ENCODE results near the gene PLCG2. TPM values are rescaled to one million over a fixed set of nuclear protein-coding genes. Genes with fewer than 3 reads are reported as not detected.
"Not testable (repeated sequence)": the region's sequence is repeated elsewhere in the genome, so short reads cannot be mapped to it uniquely, and the experiment has no call there.

PLCG2 gene
- total and polyA plus RNA-seq, 12 donors: 2.4 to 18.2 (median 6.2) TPM

- H3K4me3 ChIP-seq: no peak overlapping the region
- TF ChIP-seq, protein P1, sequence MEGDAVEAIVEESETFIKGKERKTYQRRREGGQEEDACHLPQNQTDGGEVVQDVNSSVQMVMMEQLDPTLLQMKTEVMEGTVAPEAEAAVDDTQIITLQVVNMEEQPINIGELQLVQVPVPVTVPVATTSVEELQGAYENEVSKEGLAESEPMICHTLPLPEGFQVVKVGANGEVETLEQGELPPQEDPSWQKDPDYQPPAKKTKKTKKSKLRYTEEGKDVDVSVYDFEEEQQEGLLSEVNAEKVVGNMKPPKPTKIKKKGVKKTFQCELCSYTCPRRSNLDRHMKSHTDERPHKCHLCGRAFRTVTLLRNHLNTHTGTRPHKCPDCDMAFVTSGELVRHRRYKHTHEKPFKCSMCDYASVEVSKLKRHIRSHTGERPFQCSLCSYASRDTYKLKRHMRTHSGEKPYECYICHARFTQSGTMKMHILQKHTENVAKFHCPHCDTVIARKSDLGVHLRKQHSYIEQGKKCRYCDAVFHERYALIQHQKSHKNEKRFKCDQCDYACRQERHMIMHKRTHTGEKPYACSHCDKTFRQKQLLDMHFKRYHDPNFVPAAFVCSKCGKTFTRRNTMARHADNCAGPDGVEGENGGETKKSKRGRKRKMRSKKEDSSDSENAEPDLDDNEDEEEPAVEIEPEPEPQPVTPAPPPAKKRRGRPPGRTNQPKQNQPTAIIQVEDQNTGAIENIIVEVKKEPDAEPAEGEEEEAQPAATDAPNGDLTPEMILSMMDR (IDR thresholded peaks at IDR 0.05): no peak
- no peaks in the 10 kb centered on the region for H3K27me3 ChIP-seq
- H3K36me3 ChIP-seq: peaks cover 0 to 81% (median 0%) of the 10 kb centered on the region in 9 donors
- intact Hi-C loops (cut with DNase I): loop anchor here in 1 of 10 donors (10.0 kb wide), 1 partner anchor 305 kb away; no protein-coding TSS in a partner anchor
- H3K9me3 ChIP-seq: no peaks in the 10 kb centered on the region
- H3K27ac ChIP-seq: no peak overlapping the region
- DNase-seq: no peak
- H3K4me1 ChIP-seq: no peaks in the 10 kb centered on the region
- ATAC-seq: no peak
Observed at GRCh38 chr16:81929841-81930240, 150.8 kb downstream of the PLCG2 start.

GRCh38 chr16:81931927-81932326 lies 152.8 kb downstream of the PLCG2 start:
- no peak for ATAC-seq
- DNase-seq: no peak
- no peaks in the 10 kb centered on the region for H3K4me1 ChIP-seq
- intact Hi-C loops (cut with DNase I): loop anchor here in 1 of 10 donors (10.0 kb wide), 1 partner anchor 303 kb away; no protein-coding TSS in a partner anchor
- H3K27ac ChIP-seq: no peak overlapping the region
- no peaks in the 10 kb centered on the region for H3K9me3 ChIP-seq
- H3K27me3 ChIP-seq: no peaks in the 10 kb centered on the region
- no peak overlapping the region for H3K4me3 ChIP-seq
- H3K36me3 ChIP-seq: peaks cover 0 to 93% (median 0%) of the 10 kb centered on the region in 9 donors
- TF ChIP-seq, protein P1 (IDR thresholded peaks at IDR 0.05): no peak
- 88 to 96% methylated on average over 5 of the region's 5 CpGs for WGBS, 2 donors

DNA sequence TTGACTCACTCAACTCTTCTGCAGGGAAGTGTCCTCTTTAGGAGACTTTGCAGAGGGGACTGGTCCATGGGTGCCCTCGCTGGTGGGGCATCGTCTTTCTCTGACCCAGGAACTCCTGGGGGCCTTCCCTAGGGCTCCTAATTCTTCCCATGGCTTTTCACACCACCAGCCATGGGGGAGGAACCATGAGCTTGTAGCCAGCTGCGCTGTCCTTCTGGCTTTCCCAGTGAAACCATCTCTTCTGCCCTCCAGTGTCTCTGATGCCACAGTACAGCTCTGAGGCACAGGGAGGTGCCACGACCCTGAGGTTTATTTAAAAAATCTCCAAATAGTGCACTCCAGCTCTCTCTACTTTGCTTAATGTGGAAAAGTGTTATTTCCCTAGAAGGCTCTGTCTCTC lies 153.6 kb downstream of the PLCG2 start:
- ATAC-seq (no peak), DNase-seq (no peak)
- no peaks in the 10 kb centered on the region for H3K9me3 ChIP-seq
- intact Hi-C loops (cut with DNase I): loop anchor here in 1 of 10 donors (10.0 kb wide), 1 partner anchor 302 kb away; no protein-coding TSS in a partner anchor
- WGBS, 2 donors: 85 to 88% methylated on average over 4 of the region's 4 CpGs
- H3K36me3 ChIP-seq: peaks cover 0 to 93% (median 0%) of the 10 kb centered on the region in 9 donors
- no peaks in the 10 kb centered on the region for H3K27me3 ChIP-seq
- no peak overlapping the region for H3K27ac ChIP-seq
- no peaks in the 10 kb centered on the region for H3K4me1 ChIP-seq
- TF ChIP-seq, protein P1 (IDR thresholded peaks at IDR 0.05): no peak
- no peak overlapping the region for H3K4me3 ChIP-seq

- H3K27ac ChIP-seq: no peak overlapping the region
- peaks cover 0 to 4% (median 0%) of the 10 kb centered on the region in 9 donors for H3K4me1 ChIP-seq
- no peaks in the 10 kb centered on the region for H3K27me3 ChIP-seq
- no peak for DNase-seq
- intact Hi-C loops (cut with DNase I): loop anchor here in 1 of 10 donors (10.0 kb wide), 1 partner anchor 301 kb away; no protein-coding TSS in a partner anchor
- ATAC-seq: no peak
- TF ChIP-seq, protein P1 (IDR thresholded peaks at IDR 0.05): no peak
- H3K9me3 ChIP-seq: no peaks in the 10 kb centered on the region
- no peak overlapping the region for H3K4me3 ChIP-seq
- peaks cover 0 to 93% (median 0%) of the 10 kb centered on the region in 9 donors for H3K36me3 ChIP-seq
- 91 to 93% methylated on average over 3 of the region's 3 CpGs for WGBS, 2 donors
Observed at GRCh38 chr16:81933361-81933760, 154.3 kb downstream of the PLCG2 start.

DNA sequence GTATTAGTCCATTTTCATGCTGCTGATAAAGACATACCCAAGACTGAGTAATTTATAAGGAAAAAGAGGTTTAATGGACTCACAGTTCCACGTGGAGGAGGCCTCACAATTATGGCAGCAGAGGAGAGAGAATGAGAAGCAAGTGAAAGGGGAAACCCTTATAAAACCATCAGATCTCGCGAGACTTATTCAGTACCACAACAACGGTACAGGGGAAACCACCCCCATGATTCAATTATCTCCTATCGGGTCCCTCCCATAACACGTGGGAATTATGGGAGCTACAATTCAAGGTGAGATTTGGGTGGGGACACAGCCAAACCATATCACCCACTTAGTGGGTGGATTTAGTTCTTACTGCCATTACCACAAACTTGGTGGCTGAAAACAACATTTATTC lies 155.6 kb downstream of the PLCG2 start:
- intact Hi-C loops (cut with DNase I): loop anchor here in 2 of 10 donors (5.0 to 10.0 kb wide), 2 partner anchors 298 to 300 kb away; no protein-coding TSS in a partner anchor
- not testable (repeated sequence) for H3K9me3 ChIP-seq, H3K27ac ChIP-seq, H3K4me1 ChIP-seq, ATAC-seq, H3K27me3 ChIP-seq, H3K4me3 ChIP-seq, DNase-seq
- H3K36me3 ChIP-seq: peaks cover 0 to 95% (median 0%) of the 10 kb centered on the region in 9 donors
- WGBS, 2 donors: 82 to 90% methylated on average over 6 of the region's 6 CpGs

Measured in heart right ventricle (tissue), 16 donors.